Type B pancreatic cell (in vitro differentiated cells): ENCODE measurements around the gene PLPP6. TPM values are rescaled to one million over a fixed set of nuclear protein-coding genes. Genes with fewer than 3 reads are reported as not detected.

Experiments
- DNase-seq: peaks from one replicate; pipeline ENCODE4 v3.0.0; 2021; ENCODE audit warnings: mixed read lengths; ENCODE audit not compliant: unreplicated experiment; ENCODE audit errors: extremely low spot score
- H3K27ac Mint-ChIP-seq: 2 replicates; pipeline ENCODE4 v1.8.0; 2021; ENCODE audit warnings: mild to moderate bottlenecking, mixed read lengths
- H3K27me3 Mint-ChIP-seq: 2 replicates; pipeline ENCODE4 v1.8.0; 2021; ENCODE audit warnings: mixed read lengths
- H3K36me3 Mint-ChIP-seq: 2 replicates; pipeline ENCODE4 v1.8.0; 2021; ENCODE audit warnings: mixed read lengths
- H3K4me1 Mint-ChIP-seq: one replicate; pipeline ENCODE4 v1.8.0; 2021; ENCODE audit warnings: mixed read lengths; ENCODE audit not compliant: unreplicated experiment
- H3K4me3 Mint-ChIP-seq: 2 replicates; pipeline ENCODE4 v1.8.0; 2021; ENCODE audit warnings: mild to moderate bottlenecking, mixed read lengths
- H3K9me3 Mint-ChIP-seq: 2 replicates; pipeline ENCODE4 v1.8.0; 2021; ENCODE audit warnings: mixed read lengths
- total RNA-seq: library from RNA; stranded (reverse); gene quantifications from 2 replicates; pipeline ENCODE4 v1.2.1, GENCODE V29; 2021; ENCODE audit warnings: low replicate concordance
- TF ChIP-seq, protein P1 (sequence below): fragments of 200-600 bp; sonication (generic); conservative IDR thresholded peaks from 2 replicates; pipeline ENCODE4 v1.5.0; 2021; ENCODE audit warnings: antibody characterized with exemption, mild to moderate bottlenecking

Gene PLPP6
- total RNA-seq, 1 donor from 2014 or later = 12.2 TPM

DNA sequence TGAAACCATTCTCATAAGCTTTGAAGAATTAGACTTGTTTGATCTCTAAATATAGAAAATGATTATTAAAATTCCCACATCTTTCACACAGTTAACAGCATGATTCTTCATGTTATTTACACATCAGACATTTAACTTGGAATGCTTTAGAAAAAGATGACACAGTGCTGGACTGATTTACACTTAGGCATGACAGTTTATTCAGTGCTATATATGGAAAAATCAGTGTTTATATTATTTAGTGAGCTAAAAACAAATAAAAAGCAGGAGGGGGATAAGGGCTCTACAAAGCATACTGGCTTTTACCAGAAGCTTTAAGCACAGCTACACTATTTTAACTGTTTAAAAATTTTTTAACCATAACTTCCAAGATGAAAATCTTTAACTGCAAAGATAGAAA is 47.3 kb downstream of the PLPP6 start:
- Mint-ChIP-seq H3K4me1 (no peaks in the 10 kb centered on the region), H3K36me3 (peaks cover 25% of the 10 kb centered on the region), H3K9me3 (no peaks in the 10 kb centered on the region), H3K27me3 (no peaks in the 10 kb centered on the region), H3K4me3 (no peak overlapping the region), H3K27ac (peak overlapping the region; percentile 36)
- DNase-seq = no peak
- TF ChIP-seq, protein P1, sequence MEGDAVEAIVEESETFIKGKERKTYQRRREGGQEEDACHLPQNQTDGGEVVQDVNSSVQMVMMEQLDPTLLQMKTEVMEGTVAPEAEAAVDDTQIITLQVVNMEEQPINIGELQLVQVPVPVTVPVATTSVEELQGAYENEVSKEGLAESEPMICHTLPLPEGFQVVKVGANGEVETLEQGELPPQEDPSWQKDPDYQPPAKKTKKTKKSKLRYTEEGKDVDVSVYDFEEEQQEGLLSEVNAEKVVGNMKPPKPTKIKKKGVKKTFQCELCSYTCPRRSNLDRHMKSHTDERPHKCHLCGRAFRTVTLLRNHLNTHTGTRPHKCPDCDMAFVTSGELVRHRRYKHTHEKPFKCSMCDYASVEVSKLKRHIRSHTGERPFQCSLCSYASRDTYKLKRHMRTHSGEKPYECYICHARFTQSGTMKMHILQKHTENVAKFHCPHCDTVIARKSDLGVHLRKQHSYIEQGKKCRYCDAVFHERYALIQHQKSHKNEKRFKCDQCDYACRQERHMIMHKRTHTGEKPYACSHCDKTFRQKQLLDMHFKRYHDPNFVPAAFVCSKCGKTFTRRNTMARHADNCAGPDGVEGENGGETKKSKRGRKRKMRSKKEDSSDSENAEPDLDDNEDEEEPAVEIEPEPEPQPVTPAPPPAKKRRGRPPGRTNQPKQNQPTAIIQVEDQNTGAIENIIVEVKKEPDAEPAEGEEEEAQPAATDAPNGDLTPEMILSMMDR = no peak

GRCh38 chr9:4713849-4714248 is 51.8 kb downstream of the PLPP6 start:
- Mint-ChIP-seq H3K36me3 (peaks cover 40% of the 10 kb centered on the region), H3K9me3 (no peaks in the 10 kb centered on the region), H3K4me3 (no peak overlapping the region), H3K27ac (no peak overlapping the region), H3K27me3 (no peaks in the 10 kb centered on the region), H3K4me1 (no peaks in the 10 kb centered on the region)
- TF ChIP-seq, protein P1 = no peak
- no peak for DNase-seq

DNA sequence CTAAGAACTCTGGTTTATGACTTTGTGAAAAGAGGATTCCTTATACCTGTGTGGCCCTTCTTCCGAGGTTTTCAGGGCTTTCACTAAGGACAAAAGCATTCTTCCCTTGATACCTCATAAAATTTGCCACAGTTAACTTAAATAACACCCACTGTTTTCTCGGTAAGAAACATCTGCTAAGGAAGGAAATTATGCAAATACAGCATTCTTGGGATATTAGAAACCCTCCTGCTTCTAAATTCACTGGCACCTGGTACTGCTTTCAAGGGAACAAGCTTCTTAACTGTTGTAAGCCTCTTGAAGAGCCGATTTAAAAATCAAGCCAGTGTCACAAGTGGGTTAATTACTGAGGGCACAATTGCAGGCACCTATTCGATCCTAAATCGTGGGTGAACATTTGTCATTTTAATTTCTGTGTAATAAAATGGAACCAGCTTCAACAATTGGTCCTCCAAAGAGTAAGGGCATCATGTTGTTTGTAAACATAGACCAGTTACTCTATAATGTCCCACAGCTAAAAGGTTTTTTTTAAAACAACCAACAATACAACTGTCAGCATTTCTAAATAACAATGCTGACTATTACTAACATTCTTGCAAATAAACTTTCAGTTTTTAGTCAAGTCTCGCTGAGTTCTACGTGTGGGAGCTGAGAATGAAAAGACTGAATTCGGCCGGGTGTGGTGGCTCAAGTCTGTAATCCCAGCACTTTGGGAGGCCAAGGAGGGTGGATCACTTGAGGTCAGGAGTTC is 52.3 kb downstream of the PLPP6 start:
- DNase-seq = no peak
- TF ChIP-seq, protein P1 = no peak
- Mint-ChIP-seq H3K27ac (no peak overlapping the region), H3K4me3 (no peak overlapping the region), H3K36me3 (peaks cover 44% of the 10 kb centered on the region), H3K4me1 (no peaks in the 10 kb centered on the region), H3K9me3 (no peaks in the 10 kb centered on the region), H3K27me3 (no peaks in the 10 kb centered on the region)

Other genes starting within 250 kb of the PLPP6 start
- 6.0 and 16.2 TPM in 2 replicates for gene SLC1A1, start 171.8 kb upstream of the PLPP6 start, total RNA-seq
- gene SPATA6L, start 4.2 kb downstream of the PLPP6 start, total RNA-seq = 3.0 and 4.7 TPM in 2 replicates
- gene CDC37L1, start 17.3 kb downstream of the PLPP6 start, total RNA-seq = 13.2 and 13.4 TPM in 2 replicates
- 47.5 and 50.0 TPM in 2 replicates for gene AK3, start 78.9 kb downstream of the PLPP6 start, total RNA-seq
- gene RCL1, start 130.7 kb downstream of the PLPP6 start, total RNA-seq = 12.9 and 15.6 TPM in 2 replicates